ENCODE measurements around the gene ANXA6.

The ANXA6 gene

GRCh38 chr5:151147033-151147432 lies 10.5 kb downstream of the ANXA6 start (continued):
- TF ChIP-seq ZNF311 (tag by site-specific recombination; IDR thresholded peaks at IDR 0.05; ENCODE audit: borderline replicate concordance) = no peak
- no peak for TF ChIP-seq ZNF184 (tag by site-specific recombination; IDR thresholded peaks at IDR 0.05)
- TF ChIP-seq ZNF175 (tag by site-specific recombination; IDR thresholded peaks at IDR 0.05) = no peak
- TF ChIP-seq ZNF140 (tag by site-specific recombination; IDR thresholded peaks at IDR 0.05) = no peak
- no peak for TF ChIP-seq GLIS2 (tag by site-specific recombination; IDR thresholded peaks at IDR 0.05)
- TF ChIP-seq ZFP41 (tag by site-specific recombination; IDR thresholded peaks at IDR 0.05; ENCODE audit: borderline replicate concordance) = no peak
- no peak for TF ChIP-seq ZNF776 (tag by site-specific recombination; IDR thresholded peaks at IDR 0.05; ENCODE audit: borderline replicate concordance)
- TF ChIP-seq, protein P1, sequence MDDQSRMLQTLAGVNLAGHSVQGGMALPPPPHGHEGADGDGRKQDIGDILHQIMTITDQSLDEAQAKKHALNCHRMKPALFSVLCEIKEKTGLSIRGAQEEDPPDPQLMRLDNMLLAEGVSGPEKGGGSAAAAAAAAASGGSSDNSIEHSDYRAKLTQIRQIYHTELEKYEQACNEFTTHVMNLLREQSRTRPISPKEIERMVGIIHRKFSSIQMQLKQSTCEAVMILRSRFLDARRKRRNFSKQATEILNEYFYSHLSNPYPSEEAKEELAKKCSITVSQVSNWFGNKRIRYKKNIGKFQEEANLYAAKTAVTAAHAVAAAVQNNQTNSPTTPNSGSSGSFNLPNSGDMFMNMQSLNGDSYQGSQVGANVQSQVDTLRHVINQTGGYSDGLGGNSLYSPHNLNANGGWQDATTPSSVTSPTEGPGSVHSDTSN (CRISPR knock-in tag; IDR thresholded peaks at IDR 0.05) = no peak
- TF ChIP-seq ZNF830 (tag by site-specific recombination; IDR thresholded peaks at IDR 0.05; ENCODE audit: low read depth) = no peak

GRCh38 chr5:151146061-151146460 lies 11.5 kb downstream of the ANXA6 start:
- H3K4me3 ChIP-seq (ENCODE audit: low read depth, low read length) = no peak overlapping the region
- CTCF ChIA-PET = interaction anchor here (0.9 to 7.5 kb wide), 2 partner anchors 16 to 19 kb away, joined by 3 to 43 read pairs; no protein-coding TSS in a partner anchor
- peaks cover 0 to 55% of the 10 kb centered on the region in 2 experiments; a peak in 2 of 3 replicates for H3K36me3 ChIP-seq (ENCODE audit: control insufficient read depth in 2 of 2, insufficient read depth in 1 of 2, low read length in 2 of 2)

GRCh38 chr5:151144922-151145321 lies 12.7 kb downstream of the ANXA6 start:
- no peaks in the 10 kb centered on the region for H3K9me3 ChIP-seq (ENCODE audit: control insufficient read depth, insufficient read depth, low read depth, low read length)
- peaks cover 0 to 63% of the 10 kb centered on the region in 2 experiments; a peak in 2 of 3 replicates for H3K36me3 ChIP-seq (ENCODE audit: control insufficient read depth in 2 of 2, insufficient read depth in 1 of 2, low read length in 2 of 2)
- H3K4me3 ChIP-seq (ENCODE audit: low read depth, low read length) = no peak overlapping the region
- POLR2A ChIA-PET = interaction anchor here (1.2 kb wide), 1 partner anchor 19 kb away, joined by 4 read pairs; no protein-coding TSS in a partner anchor
- no peak for TF ChIP-seq OVOL3 (tag by site-specific recombination; IDR thresholded peaks at IDR 0.05)
- no peak for TF ChIP-seq ZNF629 (tag by site-specific recombination; IDR thresholded peaks at IDR 0.05)
- no peak for TF ChIP-seq ZSCAN16 (tag by site-specific recombination; IDR thresholded peaks at IDR 0.05)
- no peak for TF ChIP-seq ZNF202 (tag by site-specific recombination; IDR thresholded peaks at IDR 0.05; ENCODE audit: borderline replicate concordance)
- TF ChIP-seq, protein P2, sequence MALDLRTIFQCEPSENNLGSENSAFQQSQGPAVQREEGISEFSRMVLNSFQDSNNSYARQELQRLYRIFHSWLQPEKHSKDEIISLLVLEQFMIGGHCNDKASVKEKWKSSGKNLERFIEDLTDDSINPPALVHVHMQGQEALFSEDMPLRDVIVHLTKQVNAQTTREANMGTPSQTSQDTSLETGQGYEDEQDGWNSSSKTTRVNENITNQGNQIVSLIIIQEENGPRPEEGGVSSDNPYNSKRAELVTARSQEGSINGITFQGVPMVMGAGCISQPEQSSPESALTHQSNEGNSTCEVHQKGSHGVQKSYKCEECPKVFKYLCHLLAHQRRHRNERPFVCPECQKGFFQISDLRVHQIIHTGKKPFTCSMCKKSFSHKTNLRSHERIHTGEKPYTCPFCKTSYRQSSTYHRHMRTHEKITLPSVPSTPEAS (tag by site-specific recombination; IDR thresholded peaks at IDR 0.05) = no peak
- no peak for TF ChIP-seq ZNF48 (tag by site-specific recombination; IDR thresholded peaks at IDR 0.05)
- TF ChIP-seq ZNF169 (tag by site-specific recombination; IDR thresholded peaks at IDR 0.05) = no peak
- TF ChIP-seq KLF16 (tag by site-specific recombination; IDR thresholded peaks at IDR 0.05) = no peak
- TF ChIP-seq, protein P3, sequence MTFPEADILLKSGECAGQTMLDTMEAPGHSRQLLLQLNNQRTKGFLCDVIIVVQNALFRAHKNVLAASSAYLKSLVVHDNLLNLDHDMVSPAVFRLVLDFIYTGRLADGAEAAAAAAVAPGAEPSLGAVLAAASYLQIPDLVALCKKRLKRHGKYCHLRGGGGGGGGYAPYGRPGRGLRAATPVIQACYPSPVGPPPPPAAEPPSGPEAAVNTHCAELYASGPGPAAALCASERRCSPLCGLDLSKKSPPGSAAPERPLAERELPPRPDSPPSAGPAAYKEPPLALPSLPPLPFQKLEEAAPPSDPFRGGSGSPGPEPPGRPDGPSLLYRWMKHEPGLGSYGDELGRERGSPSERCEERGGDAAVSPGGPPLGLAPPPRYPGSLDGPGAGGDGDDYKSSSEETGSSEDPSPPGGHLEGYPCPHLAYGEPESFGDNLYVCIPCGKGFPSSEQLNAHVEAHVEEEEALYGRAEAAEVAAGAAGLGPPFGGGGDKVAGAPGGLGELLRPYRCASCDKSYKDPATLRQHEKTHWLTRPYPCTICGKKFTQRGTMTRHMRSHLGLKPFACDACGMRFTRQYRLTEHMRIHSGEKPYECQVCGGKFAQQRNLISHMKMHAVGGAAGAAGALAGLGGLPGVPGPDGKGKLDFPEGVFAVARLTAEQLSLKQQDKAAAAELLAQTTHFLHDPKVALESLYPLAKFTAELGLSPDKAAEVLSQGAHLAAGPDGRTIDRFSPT (tag by site-specific recombination; IDR thresholded peaks at IDR 0.05) = no peak
- TF ChIP-seq, protein P4, sequence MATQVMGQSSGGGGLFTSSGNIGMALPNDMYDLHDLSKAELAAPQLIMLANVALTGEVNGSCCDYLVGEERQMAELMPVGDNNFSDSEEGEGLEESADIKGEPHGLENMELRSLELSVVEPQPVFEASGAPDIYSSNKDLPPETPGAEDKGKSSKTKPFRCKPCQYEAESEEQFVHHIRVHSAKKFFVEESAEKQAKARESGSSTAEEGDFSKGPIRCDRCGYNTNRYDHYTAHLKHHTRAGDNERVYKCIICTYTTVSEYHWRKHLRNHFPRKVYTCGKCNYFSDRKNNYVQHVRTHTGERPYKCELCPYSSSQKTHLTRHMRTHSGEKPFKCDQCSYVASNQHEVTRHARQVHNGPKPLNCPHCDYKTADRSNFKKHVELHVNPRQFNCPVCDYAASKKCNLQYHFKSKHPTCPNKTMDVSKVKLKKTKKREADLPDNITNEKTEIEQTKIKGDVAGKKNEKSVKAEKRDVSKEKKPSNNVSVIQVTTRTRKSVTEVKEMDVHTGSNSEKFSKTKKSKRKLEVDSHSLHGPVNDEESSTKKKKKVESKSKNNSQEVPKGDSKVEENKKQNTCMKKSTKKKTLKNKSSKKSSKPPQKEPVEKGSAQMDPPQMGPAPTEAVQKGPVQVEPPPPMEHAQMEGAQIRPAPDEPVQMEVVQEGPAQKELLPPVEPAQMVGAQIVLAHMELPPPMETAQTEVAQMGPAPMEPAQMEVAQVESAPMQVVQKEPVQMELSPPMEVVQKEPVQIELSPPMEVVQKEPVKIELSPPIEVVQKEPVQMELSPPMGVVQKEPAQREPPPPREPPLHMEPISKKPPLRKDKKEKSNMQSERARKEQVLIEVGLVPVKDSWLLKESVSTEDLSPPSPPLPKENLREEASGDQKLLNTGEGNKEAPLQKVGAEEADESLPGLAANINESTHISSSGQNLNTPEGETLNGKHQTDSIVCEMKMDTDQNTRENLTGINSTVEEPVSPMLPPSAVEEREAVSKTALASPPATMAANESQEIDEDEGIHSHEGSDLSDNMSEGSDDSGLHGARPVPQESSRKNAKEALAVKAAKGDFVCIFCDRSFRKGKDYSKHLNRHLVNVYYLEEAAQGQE (tag by site-specific recombination; IDR thresholded peaks at IDR 0.05) = no peak
- no peak for TF ChIP-seq ZNF26 (tag by site-specific recombination; IDR thresholded peaks at IDR 0.05)
- no peak for TF ChIP-seq ZNF549 (tag by site-specific recombination; IDR thresholded peaks at IDR 0.05)
- no peak for TF ChIP-seq ZBTB17 (tag by site-specific recombination; IDR thresholded peaks at IDR 0.05)
- no peak for TF ChIP-seq GLIS1 (tag by site-specific recombination; IDR thresholded peaks at IDR 0.05)
- no peak for TF ChIP-seq ZBTB20 (tag by site-specific recombination; IDR thresholded peaks at IDR 0.05)
- no peak for TF ChIP-seq ZNF621 (tag by site-specific recombination; IDR thresholded peaks at IDR 0.05)
- CTCF ChIA-PET = interaction anchor here (1.0 to 7.5 kb wide), 3 partner anchors 18 to 94 kb away, joined by 5 to 43 read pairs (median 8); no protein-coding TSS in a partner anchor
- no peaks in the 10 kb centered on the region for H3K4me1 ChIP-seq (ENCODE audit: control insufficient read depth, insufficient read depth, low read length)
- H3K27ac ChIP-seq (ENCODE audit: extremely low read depth, low read depth, low read length) = no peak overlapping the region

More at GRCh38 chr5:151146061-151146460, 11.5 kb downstream of the ANXA6 start:
- no peak overlapping the region for H3K27ac ChIP-seq (ENCODE audit: extremely low read depth, low read depth, low read length)
- TF ChIP-seq ZNF114 (tag by site-specific recombination; IDR thresholded peaks at IDR 0.05) (no peak), ZNF585B (tag by site-specific recombination; IDR thresholded peaks at IDR 0.05) (peak; percentile 71)
- no peaks in the 10 kb centered on the region for H3K9me3 ChIP-seq (ENCODE audit: control insufficient read depth, insufficient read depth, low read depth, low read length)
- H3K4me1 ChIP-seq (ENCODE audit: control insufficient read depth, insufficient read depth, low read length) = peaks cover 7% of the 10 kb centered on the region
- POLR2A ChIA-PET = no interaction called here

Data from HEK293 (cell line).